NCI-H774 (cell line): Measurements from ENCODE around the gene ACOX3.

Experiments used
- DNase-seq: peaks from one replicate; lab custom pipeline; 2025; lab: John Stamatoyannopoulos, UW

Gene ACOX3

GRCh38 chr4:8373270-8373972 lies 67.1 kb downstream of the ACOX3 start:
- no peak for DNase-seq

- no peak for DNase-seq
Measured at GRCh38 chr4:8372506-8372905, 68.0 kb downstream of the ACOX3 start.

- no peak for DNase-seq
Measured at GRCh38 chr4:8371596-8371995, 68.9 kb downstream of the ACOX3 start.

GRCh38 chr4:8370835-8371595 lies 69.5 kb downstream of the ACOX3 start:
- DNase-seq: no peak

- no peak for DNase-seq
Measured at GRCh38 chr4:8370106-8370787, 70.3 kb downstream of the ACOX3 start.

GRCh38 chr4:8369426-8370105 lies 71.0 kb downstream of the ACOX3 start:
- no peak for DNase-seq

- no peak for DNase-seq
Measured at GRCh38 chr4:8368998-8369397, 71.5 kb downstream of the ACOX3 start.

- no peak for DNase-seq
Measured at GRCh38 chr4:8368061-8368481, 72.5 kb downstream of the ACOX3 start.

- no peak for DNase-seq
Measured at GRCh38 chr4:8366601-8367000, 73.9 kb downstream of the ACOX3 start.

GRCh38 chr4:8365951-8366350 lies 74.6 kb downstream of the ACOX3 start:
- no peak for DNase-seq

GRCh38 chr4:8365353-8365752 lies 75.2 kb downstream of the ACOX3 start:
- no peak for DNase-seq

- DNase-seq: no peak
Measured at GRCh38 chr4:8364848-8365350, 75.6 kb downstream of the ACOX3 start.

- DNase-seq: no peak
Measured at GRCh38 chr4:8364141-8364540, 76.4 kb downstream of the ACOX3 start.

- DNase-seq: no peak
Measured at GRCh38 chr4:8362483-8362882, 78.0 kb downstream of the ACOX3 start.

- DNase-seq: no peak
Measured at GRCh38 chr4:8359193-8359592, 81.3 kb downstream of the ACOX3 start.

GRCh38 chr4:8356856-8357255 lies 83.7 kb downstream of the ACOX3 start:
- DNase-seq: no peak

GRCh38 chr4:8355864-8356565 lies 84.5 kb downstream of the ACOX3 start:
- DNase-seq: no peak

- DNase-seq: no peak
Measured at GRCh38 chr4:8355306-8355705, 85.2 kb downstream of the ACOX3 start.

GRCh38 chr4:8353912-8354453 lies 86.5 kb downstream of the ACOX3 start:
- no peak for DNase-seq

- no peak for DNase-seq
Measured at GRCh38 chr4:8353158-8353669, 87.3 kb downstream of the ACOX3 start.
